Keratinocyte (primary cell): ENCODE data around the gene ZNF546. TPM values are rescaled to one million over a fixed set of nuclear protein-coding genes. Genes with fewer than 3 reads are reported as not detected.
A peak's percentile ranks its signal among the peaks of the same experiment; 100 is the strongest.

Experiments
- DNase-seq: peaks from one replicate; pipeline ENCODE4 v3.0.0-alpha.2; 2011; ENCODE audit warnings: low read depth, missing footprints, low spot score
- FAIRE-seq: peaks from 2 replicates; lab custom pipeline; 2011; peaks lifted over from hg19 to GRCh38; lab: Jason Lieb, UNC
- H2AFZ ChIP-seq: 2 replicates; pipeline ENCODE4 v1.6.0; 2012; ENCODE audit warnings: low read length, control low read depth, inconsistent platforms; ENCODE audit not compliant: control insufficient read depth
- H3K27ac ChIP-seq: 2 replicates; pipeline ENCODE4 v1.5.1; 2011; ENCODE audit warnings: low read length; ENCODE audit not compliant: control insufficient read depth, insufficient read depth
- H3K27me3 ChIP-seq: 3 replicates; pipeline ENCODE4 v1.6.0; 2011; ENCODE audit warnings: low read length; ENCODE audit not compliant: control insufficient read depth, insufficient read depth; ENCODE audit errors: extremely low read depth
- H3K36me3 ChIP-seq, 2 experiments: 2 replicates in 1 of 2; 3 replicates in 1 of 2; pipeline ENCODE4 v1.5.1; 2011; ENCODE audit warnings: low read length in 2 of 2, mild to moderate bottlenecking in 1 of 2; ENCODE audit not compliant: control insufficient read depth in 2 of 2, insufficient read depth in 2 of 2; ENCODE audit errors: extremely low read depth in 1 of 2
- H3K4me1 ChIP-seq: 3 replicates; pipeline ENCODE4 v1.5.1; 2011; ENCODE audit warnings: low read length; ENCODE audit not compliant: control insufficient read depth, insufficient read depth; ENCODE audit errors: extremely low read depth
- H3K4me2 ChIP-seq: 3 replicates; pipeline ENCODE4 v1.6.0; 2011; ENCODE audit warnings: low read depth, low read length; ENCODE audit not compliant: control insufficient read depth, insufficient read depth; ENCODE audit errors: extremely low read depth
- H3K4me3 ChIP-seq, 3 experiments: fragments of 200-600 bp in 1 of 3; sonication (generic) in 1 of 3; 2 replicates in 2 of 3; 3 replicates in 1 of 3; pipeline ENCODE4 v1.5.1; 2011 to 2016; ENCODE audit warnings: low read length in 3 of 3, mild to moderate bottlenecking in 3 of 3, control low read depth in 2 of 3, inconsistent platforms in 1 of 3, low read depth in 1 of 3, mixed read lengths in 1 of 3, mixed run types in 1 of 3, moderate library complexity in 1 of 3; ENCODE audit not compliant: control insufficient read depth in 2 of 3, insufficient read depth in 2 of 3; ENCODE audit errors: extremely low read depth in 1 of 3
- H3K79me2 ChIP-seq: 2 replicates; pipeline ENCODE4 v1.6.0; 2012; ENCODE audit warnings: low read length; ENCODE audit not compliant: control insufficient read depth, insufficient read depth
- H3K9ac ChIP-seq: 3 replicates; pipeline ENCODE4 v1.6.0; 2011; ENCODE audit warnings: low read length; ENCODE audit not compliant: control insufficient read depth, insufficient read depth; ENCODE audit errors: extremely low read depth
- H3K9me1 ChIP-seq: 3 replicates; pipeline ENCODE4 v1.6.0; 2011; ENCODE audit warnings: low read length; ENCODE audit not compliant: control insufficient read depth, insufficient read depth; ENCODE audit errors: extremely low read depth
- H3K9me3 ChIP-seq: 2 replicates; pipeline ENCODE4 v1.5.1; 2012; ENCODE audit warnings: low read depth, low read length; ENCODE audit not compliant: control insufficient read depth
- H4K20me1 ChIP-seq: 3 replicates; pipeline ENCODE4 v1.6.0; 2011; ENCODE audit warnings: low read length; ENCODE audit not compliant: control insufficient read depth, insufficient read depth; ENCODE audit errors: extremely low read depth
- CTCF ChIP-seq, 3 experiments: IDR thresholded peaks in 1 of 3; conservative IDR thresholded peaks in 1 of 3; optimal IDR thresholded peaks in 1 of 3; 2 replicates in 2 of 3; 3 replicates in 1 of 3; pipeline versions ENCODE3 to v1.5.1; 2011; ENCODE audit warnings: low read length in 3 of 3, mild to moderate bottlenecking in 3 of 3, moderate library complexity in 2 of 3, control low read depth in 1 of 3, inconsistent platforms in 1 of 3; ENCODE audit not compliant: insufficient read depth in 2 of 3; ENCODE audit errors: extremely low read depth in 1 of 3
- EZH2 ChIP-seq: IDR thresholded peaks from one replicate; pipeline ENCODE4 v1.6.1; 2012; ENCODE audit warnings: inconsistent platforms, mild to moderate bottlenecking, low read length, moderate library complexity
- dilution Hi-C: fragments of 300-500 bp; cut with MboI; formaldehyde crosslinking; loops from one replicate; pipeline ENCODE4 v1.7.0; 2020; ENCODE audit warnings: low sequenced_read_pairs; ENCODE audit not compliant: extremely low pct_ligation_motif_present
- polyA minus RNA-seq, 3 experiments: library from RNA; depleted of rRNA, polyadenylated mRNA; stranded (reverse); fragments of >200 nt; gene quantifications; 1 replicate in 1 of 3; 2 replicates in 1 of 3; 3 replicates in 1 of 3; pipeline ENCODE4 v1.2.3, GENCODE V29; 2011
- polyA plus RNA-seq, 5 experiments: library from polyadenylated mRNA; depleted of rRNA in 3 of 5; stranded (reverse) in 3 of 5; stranded (forward) in 1 of 5; unstranded in 1 of 5; fragments of >200 nt; gene quantifications; 1 replicate in 1 of 5; 2 replicates in 3 of 5; 3 replicates in 1 of 5; pipeline versions ENCODE4 v1.2.1 to v1.2.3, GENCODE V29; 2011 to 2012; ENCODE audit warnings: missing spikeins in 2 of 5, low read depth in 1 of 5, low replicate concordance in 1 of 5

ZNF546 gene
- polyA plus RNA-seq, result 0.31 to 0.85 TPM (median 0.52 TPM) in 3 replicates
- polyA plus RNA-seq (2011; ENCODE audit: low read depth), result 0.36 TPM
- 0.18 and 0.44 TPM in 2 replicates for polyA plus RNA-seq (2011; cell fraction: cytosol; rRNA removed)
- 0.64 and 0.68 TPM in 2 replicates for polyA plus RNA-seq (2011; cell fraction: nucleus; rRNA removed)
- 0.21 and 0.23 TPM in 2 replicates for polyA plus RNA-seq (2012; ENCODE audit: low replicate concordance)
- 0.03 to 1.9 TPM (median 0.63 TPM) in 3 replicates for polyA minus RNA-seq
- 0.96 TPM for polyA minus RNA-seq (2011; cell fraction: cytosol; rRNA and poly(A)+ RNA removed)
- 2.9 and 3.4 TPM in 2 replicates for polyA minus RNA-seq (2011; cell fraction: nucleus; rRNA and poly(A)+ RNA removed)

GRCh38 chr19:39996811-39997637 is at the start of gene ZNF546:
Gene ZNF546, plus strand, starts transcription at chr19:39997060. Its CDS starts 1,267 bp downstream, at chr19:39998327.
- no peak for TF ChIP-seq CTCF (optimal IDR thresholded peaks at IDR 0.05 in 1 of 3, IDR thresholded peaks at IDR 0.05 in 1 of 3, conservative IDR thresholded peaks at IDR 0.05 in 1 of 3; ENCODE audit: extremely low read depth in 1 of 3, insufficient read depth in 2 of 3, low read length in 3 of 3)
- no peak for TF ChIP-seq EZH2
- Histone ChIP-seq H3K9me3 (peaks cover 2% of the 10 kb centered on the region), H3K79me2 (peaks cover 9% of the 10 kb centered on the region), H2AFZ (peak within 1 kb of the TSS; percentile 99), H3K9me1 (no peaks in the 10 kb centered on the region), H3K36me3 (no peaks in the 10 kb centered on the region), H3K9ac (peak within 1 kb of the TSS; percentile 91), H3K27me3 (no peaks in the 10 kb centered on the region), H3K4me3 (peak within 1 kb of the TSS; percentile 65 to 96 (median 88)), H3K27ac (peak within 1 kb of the TSS; percentile 94), H3K4me2 (peak within 1 kb of the TSS; percentile 97), H3K4me1 (peaks cover 18% of the 10 kb centered on the region), H4K20me1 (no peaks in the 10 kb centered on the region)
- dilution Hi-C loops, result no loop called here
- no peak for FAIRE-seq
- DNase-seq, result peak; percentile 61

DNA sequence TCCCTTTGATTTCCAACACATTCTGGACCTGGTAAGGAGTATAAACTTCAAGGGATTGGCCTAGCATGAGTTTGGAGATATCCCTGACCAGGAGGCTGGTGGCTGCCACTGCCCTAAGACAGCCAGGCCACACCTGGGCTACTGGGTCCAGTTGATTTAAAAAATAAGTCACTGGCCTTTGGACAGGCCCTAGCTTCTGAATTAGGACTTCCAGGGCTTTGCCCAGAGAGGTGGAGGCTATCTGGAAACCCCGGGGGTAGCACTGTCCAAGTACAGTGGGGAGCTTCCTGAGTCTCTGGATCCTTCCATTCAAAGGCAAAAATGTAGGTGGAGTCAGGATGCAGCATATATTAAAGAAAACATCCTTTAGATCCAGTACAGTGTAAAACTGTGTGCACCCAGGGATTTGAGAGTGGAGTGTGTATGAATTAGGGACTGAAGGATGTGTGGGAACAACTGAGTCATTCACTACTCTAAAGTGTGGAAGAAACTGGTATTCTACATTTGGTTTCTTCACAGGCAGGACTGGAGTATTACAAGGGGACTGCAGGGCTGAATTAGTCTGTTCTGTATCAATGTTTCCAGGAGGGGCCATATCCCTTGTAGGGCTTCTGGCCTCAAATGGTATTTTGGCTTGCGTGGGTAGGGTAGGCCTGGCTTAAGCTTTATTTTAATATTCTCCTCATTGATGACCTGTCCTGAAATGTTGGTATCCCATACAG is 47.7 kb upstream of the ZNF546 start:
- H3K9me3 ChIP-seq, result no peaks in the 10 kb centered on the region
- dilution Hi-C loops, result no loop called here
- H2AFZ ChIP-seq, result no peak overlapping the region
- no peaks in the 10 kb centered on the region for H3K79me2 ChIP-seq
- no peaks in the 10 kb centered on the region for H4K20me1 ChIP-seq
- H3K9ac ChIP-seq, result no peak overlapping the region
- TF ChIP-seq CTCF (optimal IDR thresholded peaks at IDR 0.05 in 1 of 3, IDR thresholded peaks at IDR 0.05 in 1 of 3, conservative IDR thresholded peaks at IDR 0.05 in 1 of 3; ENCODE audit: extremely low read depth in 1 of 3, insufficient read depth in 2 of 3, low read length in 3 of 3) (no peak), EZH2 (no peak)
- DNase-seq, result no peak
- FAIRE-seq, result no peak
- H3K9me1 ChIP-seq, result no peaks in the 10 kb centered on the region
- no peak overlapping the region for H3K27ac ChIP-seq
- H3K4me2 ChIP-seq, result no peak overlapping the region
- H3K27me3 ChIP-seq, result no peaks in the 10 kb centered on the region
- no peak overlapping the region for H3K4me3 ChIP-seq
- H3K4me1 ChIP-seq, result no peaks in the 10 kb centered on the region
- H3K36me3 ChIP-seq, result no peaks in the 10 kb centered on the region
